ENCODE results near the gene SLAMF8.

SLAMF8 gene

GRCh38 chr1:159829822-159830465 lies 3.3 kb downstream of the SLAMF8 start:
- H3K4me1 Mint-ChIP-seq: peaks cover 46% of the 10 kb centered on the region
- DNase-seq (no peak), ATAC-seq (no peak)
- no peak overlapping the region for H3K4me3 Mint-ChIP-seq
- H3K9me3 Mint-ChIP-seq: no peaks in the 10 kb centered on the region
- H3K27me3 Mint-ChIP-seq: peaks cover 7% of the 10 kb centered on the region
- no peak overlapping the region for H3K27ac Mint-ChIP-seq

- Mint-ChIP-seq H3K4me3 (no peak overlapping the region), H3K9me3 (no peaks in the 10 kb centered on the region), H3K4me1 (peaks cover 39% of the 10 kb centered on the region), H3K27ac (no peak overlapping the region), H3K27me3 (no peaks in the 10 kb centered on the region)
- no peak for ATAC-seq
- no peak for DNase-seq
Observed at GRCh38 chr1:159830722-159831121, 4.0 kb downstream of the SLAMF8 start.

- Mint-ChIP-seq H3K9me3 (no peaks in the 10 kb centered on the region), H3K4me1 (peaks cover 30% of the 10 kb centered on the region)
- no peak for DNase-seq
Observed at GRCh38 chr1:159831412-159832141, 4.9 kb downstream of the SLAMF8 start.

GRCh38 chr1:159832309-159832708 lies 5.6 kb downstream of the SLAMF8 start:
- Mint-ChIP-seq H3K9me3 (no peaks in the 10 kb centered on the region), H3K4me1 (peaks cover 23% of the 10 kb centered on the region)

More at GRCh38 chr1:159831412-159832141, 4.9 kb downstream of the SLAMF8 start:
- Mint-ChIP-seq H3K27ac (no peak overlapping the region), H3K4me3 (no peak overlapping the region), H3K27me3 (no peaks in the 10 kb centered on the region)
- ATAC-seq: no peak

GRCh38 chr1:159835356-159835755 lies 8.7 kb downstream of the SLAMF8 start:
- H3K4me1 Mint-ChIP-seq: peaks cover 22% of the 10 kb centered on the region
- H3K9me3 Mint-ChIP-seq: no peaks in the 10 kb centered on the region
- ATAC-seq (no peak), DNase-seq (no peak)
- H3K27ac Mint-ChIP-seq: no peak overlapping the region
- no peaks in the 10 kb centered on the region for H3K27me3 Mint-ChIP-seq
- H3K4me3 Mint-ChIP-seq: no peak overlapping the region

More at GRCh38 chr1:159832309-159832708, 5.6 kb downstream of the SLAMF8 start:
- Mint-ChIP-seq H3K4me3 (no peak overlapping the region), H3K27ac (no peak overlapping the region), H3K27me3 (no peaks in the 10 kb centered on the region)
- ATAC-seq (no peak), DNase-seq (no peak)

- DNase-seq: no peak
- ATAC-seq: no peak
- H3K9me3 Mint-ChIP-seq: no peaks in the 10 kb centered on the region
- no peak overlapping the region for H3K4me3 Mint-ChIP-seq
- no peaks in the 10 kb centered on the region for H3K27me3 Mint-ChIP-seq
- no peak overlapping the region for H3K27ac Mint-ChIP-seq
- peaks cover 23% of the 10 kb centered on the region for H3K4me1 Mint-ChIP-seq
Observed at GRCh38 chr1:159835862-159836525, 9.3 kb downstream of the SLAMF8 start.

- no peak overlapping the region for H3K27ac Mint-ChIP-seq
- no peak overlapping the region for H3K4me3 Mint-ChIP-seq
- ATAC-seq (peak; percentile 42), DNase-seq (no peak)
- H3K27me3 Mint-ChIP-seq: no peaks in the 10 kb centered on the region
- no peaks in the 10 kb centered on the region for H3K9me3 Mint-ChIP-seq
- H3K4me1 Mint-ChIP-seq: peaks cover 30% of the 10 kb centered on the region
Observed at GRCh38 chr1:159838715-159839114, 12.0 kb downstream of the SLAMF8 start.

- no peak overlapping the region for H3K4me3 Mint-ChIP-seq
- DNase-seq (no peak), ATAC-seq (no peak)
- H3K9me3 Mint-ChIP-seq: no peaks in the 10 kb centered on the region
- H3K27ac Mint-ChIP-seq: no peak overlapping the region
- H3K4me1 Mint-ChIP-seq: peaks cover 30% of the 10 kb centered on the region
- H3K27me3 Mint-ChIP-seq: no peaks in the 10 kb centered on the region
Observed at GRCh38 chr1:159839116-159839849, 12.6 kb downstream of the SLAMF8 start.

- Mint-ChIP-seq H3K4me3 (no peak overlapping the region), H3K9me3 (no peaks in the 10 kb centered on the region), H3K27ac (peak overlapping the region in 1 of 2 donors; percentile 7), H3K27me3 (no peaks in the 10 kb centered on the region), H3K4me1 (peaks cover 30% of the 10 kb centered on the region)
- ATAC-seq: no peak
- no peak for DNase-seq
Observed at GRCh38 chr1:159841749-159842148, 15.1 kb downstream of the SLAMF8 start.

- H3K27ac Mint-ChIP-seq: no peak overlapping the region
- ATAC-seq: no peak
- no peaks in the 10 kb centered on the region for H3K9me3 Mint-ChIP-seq
- no peak for DNase-seq
- no peak overlapping the region for H3K4me3 Mint-ChIP-seq
- H3K27me3 Mint-ChIP-seq: no peaks in the 10 kb centered on the region
- H3K4me1 Mint-ChIP-seq: peaks cover 33% of the 10 kb centered on the region
Observed at GRCh38 chr1:159843459-159843858, 16.8 kb downstream of the SLAMF8 start.

- Mint-ChIP-seq H3K27ac (no peak overlapping the region), H3K27me3 (no peaks in the 10 kb centered on the region), H3K9me3 (no peaks in the 10 kb centered on the region), H3K4me3 (no peak overlapping the region), H3K4me1 (peaks cover 19% of the 10 kb centered on the region)
- DNase-seq (no peak), ATAC-seq (no peak)
Observed at GRCh38 chr1:159845751-159846629, 19.3 kb downstream of the SLAMF8 start.

GRCh38 chr1:159847231-159847630 lies 20.6 kb downstream of the SLAMF8 start:
- peak overlapping the region in 1 of 2 donors; percentile 69 for H3K27ac Mint-ChIP-seq
- H3K27me3 Mint-ChIP-seq: no peaks in the 10 kb centered on the region
- ATAC-seq (no peak), DNase-seq (no peak)
- H3K4me3 Mint-ChIP-seq: no peak overlapping the region
- H3K9me3 Mint-ChIP-seq: no peaks in the 10 kb centered on the region
- H3K4me1 Mint-ChIP-seq: peaks cover 12% of the 10 kb centered on the region

GRCh38 chr1:159848326-159848725 lies 21.7 kb downstream of the SLAMF8 start:
- Mint-ChIP-seq H3K27ac (peak overlapping the region in 1 of 2 donors; percentile 40), H3K9me3 (no peaks in the 10 kb centered on the region), H3K27me3 (no peaks in the 10 kb centered on the region), H3K4me3 (no peak overlapping the region), H3K4me1 (peaks cover 17% of the 10 kb centered on the region)
- DNase-seq (no peak), ATAC-seq (no peak)

- no peak overlapping the region for H3K27ac Mint-ChIP-seq
- no peaks in the 10 kb centered on the region for H3K9me3 Mint-ChIP-seq
- peaks cover 27% of the 10 kb centered on the region for H3K4me1 Mint-ChIP-seq
- H3K4me3 Mint-ChIP-seq: no peak overlapping the region
- no peaks in the 10 kb centered on the region for H3K27me3 Mint-ChIP-seq
- ATAC-seq: no peak
- DNase-seq: no peak
Observed at GRCh38 chr1:159849626-159850366, 23.1 kb downstream of the SLAMF8 start.
